Activated T-cell treated with anti-CD3 and anti-CD28 coated beads for 24 hours (primary cell): ENCODE measurements around the gene CCDC146.
"Not testable (repeated sequence)": the region's sequence is repeated elsewhere in the genome, so short reads cannot be mapped to it uniquely, and the experiment has no call there.

Source experiments
- DNase-seq: peaks from one replicate; pipeline ENCODE4 v3.0.0-alpha.2; 2020; ENCODE audit warnings: low read depth

Gene CCDC146

GRCh38 chr7:77140291-77140690 lies 17.9 kb downstream of the CCDC146 start:
- not testable (repeated sequence) for DNase-seq

- not testable (repeated sequence) for DNase-seq
These were observed 29.8 kb downstream of the CCDC146 start for GRCh38 chr7:77152232-77152631.

- not testable (repeated sequence) for DNase-seq
These were observed 32.6 kb downstream of the CCDC146 start for GRCh38 chr7:77154917-77155464.

- DNase-seq = not testable (repeated sequence)
These were observed 33.4 kb downstream of the CCDC146 start for GRCh38 chr7:77155601-77156377.

- DNase-seq = not testable (repeated sequence)
These were observed 34.6 kb downstream of the CCDC146 start for GRCh38 chr7:77157034-77157433.

GRCh38 chr7:77157446-77157845 lies 35.0 kb downstream of the CCDC146 start:
- no peak for DNase-seq

- DNase-seq = not testable (repeated sequence)
These were observed 48.7 kb downstream of the CCDC146 start for GRCh38 chr7:77171073-77171472.

- DNase-seq = not testable (repeated sequence)
These were observed 50.2 kb downstream of the CCDC146 start for GRCh38 chr7:77172437-77173172.

GRCh38 chr7:77174418-77174817 lies 52.0 kb downstream of the CCDC146 start:
- not testable (repeated sequence) for DNase-seq

GRCh38 chr7:77175274-77175800 lies 52.9 kb downstream of the CCDC146 start:
- not testable (repeated sequence) for DNase-seq

- not testable (repeated sequence) for DNase-seq
These were observed 55.0 kb downstream of the CCDC146 start for GRCh38 chr7:77177321-77177904.

- DNase-seq = not testable (repeated sequence)
These were observed 55.6 kb downstream of the CCDC146 start for GRCh38 chr7:77178024-77178423.

- no peak for DNase-seq
These were observed 58.7 kb downstream of the CCDC146 start for GRCh38 chr7:77181015-77181595.

GRCh38 chr7:77181734-77182133 lies 59.3 kb downstream of the CCDC146 start:
- DNase-seq = no peak

- no peak for DNase-seq
These were observed 59.8 kb downstream of the CCDC146 start for GRCh38 chr7:77182261-77182660.

- DNase-seq = no peak
These were observed 62.0 kb downstream of the CCDC146 start for GRCh38 chr7:77184463-77184862.

- DNase-seq = no peak
These were observed 62.6 kb downstream of the CCDC146 start for GRCh38 chr7:77184990-77185389.

GRCh38 chr7:77185866-77186265 lies 63.5 kb downstream of the CCDC146 start:
- DNase-seq = no peak

GRCh38 chr7:77188731-77189437 lies 66.5 kb downstream of the CCDC146 start:
- no peak for DNase-seq

GRCh38 chr7:77197141-77197540 lies 74.7 kb downstream of the CCDC146 start:
- no peak for DNase-seq
